Fibroblast of skin of right quadriceps (primary cell): ENCODE data around the gene TMEM178A.

Experiments used
- DNase-seq: peaks from one replicate; pipeline ENCODE4 v3.0.0-alpha.2; 2013

The TMEM178A gene

DNA sequence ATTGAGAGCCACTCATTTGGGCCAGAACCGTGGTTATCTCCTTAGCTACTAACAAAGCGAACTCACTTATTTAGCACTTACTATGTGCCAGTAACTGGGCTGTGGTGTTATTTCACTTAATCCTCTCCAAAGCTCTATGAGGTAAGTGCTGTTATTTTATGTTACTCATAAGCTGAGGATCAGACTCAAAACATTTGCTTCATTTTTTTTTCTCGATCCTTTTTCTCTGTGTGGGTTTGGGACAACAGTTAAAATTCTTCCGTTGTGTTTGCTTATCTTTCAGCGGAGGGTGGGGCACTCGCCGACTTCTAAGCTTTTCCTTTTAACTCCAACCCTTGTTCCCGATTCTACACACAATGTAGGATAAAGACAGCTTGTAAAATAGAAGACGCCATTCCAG lies 52.8 kb downstream of the TMEM178A start:
- no peak for DNase-seq

DNA sequence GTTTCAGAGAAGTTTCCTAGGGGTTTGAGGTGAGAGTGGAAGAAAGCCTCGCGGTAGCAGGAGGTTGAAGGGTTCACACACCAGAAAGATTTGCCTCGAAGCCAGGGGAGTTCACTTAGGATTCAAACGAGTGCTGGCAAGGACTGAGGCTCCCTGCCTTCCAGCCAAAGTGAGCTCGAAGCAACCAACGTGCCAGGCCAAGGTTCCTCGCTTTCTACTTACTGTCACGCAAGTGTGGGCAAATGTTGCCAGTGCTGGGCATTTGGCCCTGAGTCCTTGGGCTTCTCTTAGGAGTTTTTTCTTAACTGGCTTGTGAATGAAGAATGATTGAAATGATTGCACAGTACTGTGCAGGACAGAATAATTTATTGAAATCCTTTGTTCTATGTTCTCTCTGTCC lies 53.6 kb downstream of the TMEM178A start:
- DNase-seq = no peak

DNA sequence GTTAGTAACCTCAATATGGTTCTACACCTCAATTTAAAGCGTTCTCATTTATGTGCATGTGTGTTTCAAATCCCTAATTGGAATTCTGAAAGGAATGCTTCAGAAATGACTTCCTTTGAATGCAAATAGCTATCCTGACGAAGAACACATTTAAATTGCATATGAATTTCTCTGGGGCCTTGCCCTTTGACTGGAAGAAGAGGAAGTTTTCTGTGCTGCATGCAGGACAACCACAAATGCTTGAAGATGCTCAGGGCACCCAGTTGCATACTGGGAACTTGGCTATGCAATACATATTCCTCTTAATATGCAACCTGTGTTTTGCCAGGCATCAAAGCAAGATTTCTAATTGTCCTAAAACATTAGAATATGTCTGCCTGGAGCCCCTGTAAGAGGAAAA lies 55.3 kb downstream of the TMEM178A start:
- DNase-seq = no peak

DNA sequence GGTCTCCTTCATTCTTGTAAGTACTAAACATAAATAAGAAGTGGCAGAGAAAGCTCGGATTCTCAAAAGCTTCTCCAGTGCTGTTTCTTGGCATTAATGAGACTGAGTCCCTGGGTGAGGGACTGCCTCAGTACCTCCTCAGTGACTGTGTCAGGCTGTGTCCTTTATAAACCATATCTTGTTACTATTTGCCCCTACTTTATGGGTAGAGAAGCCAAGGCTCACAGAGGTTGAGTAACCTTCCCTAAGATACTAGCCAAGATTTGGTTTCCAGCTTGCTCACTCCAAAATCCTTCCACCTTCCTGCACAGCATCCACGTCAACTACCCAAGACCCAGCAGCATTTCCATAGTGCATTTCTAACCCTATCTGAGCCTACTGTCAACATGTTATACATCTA lies 57.8 kb downstream of the TMEM178A start:
- DNase-seq = no peak

DNA sequence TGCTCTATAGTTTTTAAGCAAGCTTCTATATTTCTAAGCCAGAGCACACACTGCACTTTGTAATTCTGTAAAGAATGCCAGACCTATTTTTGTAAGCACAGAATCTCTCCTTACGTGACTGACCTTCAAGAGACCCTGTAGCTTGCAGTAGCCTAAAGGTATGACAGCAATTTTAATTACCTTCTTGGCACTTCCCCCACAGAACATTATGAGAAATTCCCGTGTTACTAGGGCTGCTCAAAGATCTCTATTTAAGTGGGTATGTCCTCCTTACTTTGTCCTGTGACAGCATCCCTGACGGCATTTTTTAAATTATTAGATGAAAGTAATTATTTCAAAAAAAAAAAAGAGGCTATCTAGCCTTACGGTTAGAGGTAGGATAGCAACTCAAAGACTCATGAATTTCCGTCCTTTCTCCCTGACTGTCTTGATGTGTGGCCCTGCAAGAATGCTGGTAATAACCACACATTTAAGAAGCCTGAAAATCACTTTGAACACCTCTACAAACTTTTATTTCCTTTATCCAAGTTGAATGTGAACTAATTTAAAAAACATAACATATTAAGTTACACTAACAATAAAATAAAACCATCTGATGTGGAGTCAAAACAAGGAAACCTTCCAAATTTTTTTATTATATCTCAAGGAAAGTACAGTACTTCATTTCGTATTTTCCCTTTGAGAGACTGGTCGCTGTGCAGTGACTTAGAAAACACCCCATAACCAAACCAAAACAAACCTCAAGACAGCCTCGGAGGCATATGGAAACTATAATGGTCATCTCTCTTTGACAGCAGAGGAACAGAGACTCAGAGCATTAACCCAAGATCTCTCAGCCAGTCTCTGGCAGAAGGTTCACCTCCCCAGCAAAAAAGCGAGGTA lies 58.5 kb downstream of the TMEM178A start:
- peak; percentile 67 for DNase-seq

DNA sequence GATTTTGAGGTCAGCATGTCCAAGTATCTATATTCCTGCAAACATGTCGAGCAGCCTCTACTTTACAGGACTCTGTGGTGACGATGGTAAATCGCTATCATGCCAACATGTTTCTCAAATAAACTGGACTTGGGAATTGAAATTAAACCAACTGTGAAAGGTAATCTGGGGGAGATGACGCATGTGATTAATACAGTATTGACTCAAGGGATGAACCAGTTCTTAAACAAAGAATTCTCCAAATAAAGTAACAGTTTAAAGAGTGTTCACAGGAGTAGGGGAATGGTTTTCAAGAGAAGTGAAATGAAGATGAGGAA lies 59.1 kb downstream of the TMEM178A start:
- DNase-seq = no peak

DNA sequence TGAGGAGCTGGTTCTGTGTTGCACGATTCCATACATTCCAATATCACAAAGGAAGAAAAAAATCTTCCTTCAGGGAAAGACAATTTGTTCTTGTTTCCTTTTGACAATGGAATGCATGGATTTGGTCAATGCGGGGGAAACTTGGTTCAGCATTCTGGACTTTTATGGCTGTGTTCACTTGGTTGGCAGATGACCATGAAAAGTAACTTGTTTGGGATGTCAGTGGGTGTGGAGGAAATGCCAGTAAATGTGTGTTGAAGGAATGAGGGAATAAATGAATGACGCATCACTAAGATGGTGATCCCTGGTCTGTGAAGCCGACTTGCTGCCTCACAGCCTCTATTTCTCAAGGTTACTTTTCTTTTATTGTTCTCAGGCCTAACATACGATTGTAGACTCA lies 59.7 kb downstream of the TMEM178A start:
- DNase-seq = peak; percentile 77

DNA sequence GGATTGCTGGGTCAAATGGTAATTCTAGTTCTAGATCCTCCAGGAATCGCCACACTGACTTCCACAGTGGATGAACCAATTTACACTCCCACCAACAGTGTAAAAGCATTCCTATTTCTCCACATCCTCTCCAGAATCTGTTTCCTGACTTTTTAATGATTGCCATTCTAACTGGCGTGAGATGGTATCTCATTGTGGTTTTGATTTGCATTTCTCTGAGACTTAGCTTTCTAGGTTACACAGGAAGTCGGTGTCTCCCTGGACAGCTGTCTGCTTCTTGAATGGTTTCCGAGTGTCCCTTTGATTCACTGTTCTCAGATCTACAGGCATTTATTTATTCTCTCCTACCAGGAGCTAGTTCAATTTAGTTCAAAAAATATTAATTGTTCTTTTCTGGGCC lies 62.4 kb downstream of the TMEM178A start:
- DNase-seq = peak; percentile 25

DNA sequence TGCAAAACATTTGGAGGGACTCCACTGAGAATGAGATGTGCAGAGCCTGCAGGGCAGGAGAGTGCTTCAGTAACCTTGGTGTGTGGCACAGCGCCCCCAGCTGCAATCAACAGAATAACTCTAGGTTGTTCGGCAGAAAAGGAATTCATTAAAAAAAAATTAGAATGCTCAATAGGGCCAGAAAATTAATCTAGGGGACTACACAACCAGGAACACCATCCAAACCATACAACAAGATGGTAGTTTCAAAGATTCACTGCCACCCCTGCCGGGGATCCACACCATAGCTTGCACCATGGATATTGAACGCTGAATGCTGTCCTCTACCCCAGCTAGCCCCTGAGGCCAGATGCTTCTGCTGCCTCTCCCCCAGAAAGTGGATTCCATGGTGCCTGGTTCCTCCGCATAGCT lies 63.2 kb downstream of the TMEM178A start:
- DNase-seq = peak; percentile 22

DNA sequence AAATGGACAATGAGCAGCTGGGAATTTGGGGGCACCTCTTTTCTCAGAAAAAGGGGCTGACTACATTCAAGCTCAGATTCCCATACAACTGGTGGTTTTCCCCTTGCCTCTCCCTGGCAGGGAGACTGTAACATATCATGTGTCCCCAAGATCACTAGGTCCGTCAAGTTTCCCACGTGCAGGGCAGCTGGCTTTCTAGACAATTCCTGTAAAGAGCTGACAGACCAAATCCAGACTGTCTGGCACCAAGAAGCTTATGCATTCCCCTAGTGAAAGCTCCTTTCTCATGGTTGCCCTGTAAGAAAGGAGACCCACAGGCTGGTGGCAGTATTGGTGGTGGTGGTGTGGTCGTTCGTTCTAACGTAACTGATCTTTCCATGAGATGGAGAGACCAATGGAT lies 64.6 kb downstream of the TMEM178A start:
- DNase-seq = no peak

DNA sequence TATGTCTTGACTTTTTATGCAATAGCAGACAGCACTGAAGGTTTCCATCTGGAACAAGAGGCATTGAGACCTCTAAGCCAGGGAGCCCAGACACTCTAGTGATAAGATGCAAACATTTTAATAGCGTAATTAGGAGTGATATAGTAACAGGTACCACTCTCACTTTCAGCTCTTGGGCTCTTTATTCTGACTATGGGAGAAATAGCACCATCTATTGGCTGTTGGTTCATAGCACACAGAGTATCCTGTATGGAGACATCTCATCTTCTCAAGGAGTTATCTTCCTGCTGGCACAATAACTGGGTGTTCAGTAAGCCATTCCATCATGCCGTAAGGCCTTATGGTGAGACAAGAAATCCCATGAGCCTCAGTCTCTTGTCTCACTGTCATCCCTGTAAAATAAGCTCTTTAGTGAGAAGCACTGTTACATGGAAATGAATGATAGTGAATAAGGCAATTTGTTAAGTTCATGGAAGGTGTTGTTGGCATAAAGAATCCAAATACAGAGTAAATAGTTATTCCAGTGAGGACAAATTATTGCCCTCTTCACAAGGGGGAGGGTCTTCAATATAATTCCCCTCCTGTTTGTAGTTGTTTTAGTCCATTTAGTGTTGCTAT lies 65.1 kb downstream of the TMEM178A start:
- peak; percentile 22 for DNase-seq

DNA sequence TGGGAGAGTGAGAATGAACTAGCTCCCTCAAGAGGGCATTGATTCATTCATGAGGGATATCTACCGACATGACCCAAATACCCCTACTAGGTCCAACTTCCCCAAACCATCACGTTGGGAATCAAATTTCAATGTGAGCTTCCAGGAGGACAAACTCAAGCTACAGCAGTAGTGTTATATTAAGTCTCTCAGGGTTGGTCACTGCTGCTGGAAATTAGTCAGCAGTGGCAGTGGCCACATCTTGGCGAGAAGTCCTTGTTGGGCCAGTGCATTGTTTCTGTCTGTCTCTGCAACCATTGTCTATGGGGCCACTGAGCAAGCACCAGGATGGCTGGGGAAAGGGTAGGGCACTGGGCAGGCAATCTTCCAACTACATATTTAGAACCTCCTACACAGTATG lies 65.8 kb downstream of the TMEM178A start:
- DNase-seq = no peak

DNA sequence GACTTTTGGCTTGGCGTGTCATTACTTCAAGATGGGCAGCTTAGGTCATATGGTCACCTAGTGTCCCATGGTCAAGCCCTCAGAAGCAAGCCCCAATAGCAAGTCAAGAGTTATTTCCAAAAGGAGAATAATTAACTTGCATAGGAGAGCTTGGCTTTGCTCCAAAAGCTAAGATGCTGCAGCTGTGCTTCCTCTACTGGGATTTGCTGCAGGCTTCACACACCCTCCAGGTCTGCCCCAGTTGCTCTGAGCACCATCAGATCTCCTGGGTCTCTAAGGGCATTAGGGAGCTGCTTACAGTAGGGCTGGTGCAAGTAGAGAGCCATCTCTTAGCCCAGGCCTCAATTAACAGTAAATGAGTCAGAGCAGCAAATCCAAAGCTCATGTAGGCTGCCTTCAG lies 66.8 kb downstream of the TMEM178A start:
- DNase-seq = no peak

DNA sequence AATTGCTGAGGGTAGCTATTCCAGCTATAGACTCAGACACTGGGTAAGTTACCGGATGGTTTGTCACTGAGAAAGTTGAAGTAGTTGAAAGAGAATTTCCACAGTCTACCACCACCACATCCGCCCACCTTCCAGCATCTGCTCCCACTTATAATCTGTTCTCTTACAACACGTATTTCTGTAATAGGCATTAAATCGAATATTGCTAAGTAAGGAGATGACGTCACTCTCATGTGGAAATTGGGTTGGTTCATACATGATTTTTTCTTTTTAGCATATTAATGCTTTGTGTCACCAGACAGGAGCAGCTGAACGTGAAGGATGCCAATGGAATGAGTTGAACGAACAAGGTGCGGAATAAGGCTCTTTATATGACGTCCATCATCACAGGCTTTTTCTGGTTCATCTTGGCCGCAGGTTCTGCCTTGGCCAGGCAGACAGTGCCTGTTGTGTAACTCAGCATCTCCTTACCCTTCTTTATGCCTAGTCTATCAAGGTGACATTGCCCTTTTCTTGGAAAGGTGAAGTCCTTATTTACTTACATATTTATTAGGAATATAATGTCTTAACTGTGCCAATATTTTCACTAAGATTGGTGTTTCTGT lies 67.5 kb downstream of the TMEM178A start:
- peak; percentile 72 for DNase-seq

DNA sequence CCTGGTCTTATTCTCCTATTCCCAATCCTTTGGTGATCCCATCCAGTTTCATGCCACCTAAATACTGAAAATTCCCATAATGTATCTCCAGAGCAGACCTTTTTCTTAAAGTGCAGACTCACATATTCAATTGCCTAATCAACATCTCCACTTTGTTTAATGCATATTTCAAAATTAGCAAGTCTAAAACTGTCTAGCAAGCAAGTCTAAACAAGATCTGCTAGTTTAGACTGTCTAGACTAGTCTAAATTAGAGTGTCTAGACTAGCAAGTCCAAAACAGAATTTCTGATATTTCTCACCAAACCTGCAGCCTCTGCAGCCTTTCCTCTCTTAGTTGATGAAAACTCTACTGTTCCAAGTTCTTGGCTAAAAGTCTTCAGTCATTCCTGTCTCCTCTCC lies 68.7 kb downstream of the TMEM178A start:
- DNase-seq = no peak

DNA sequence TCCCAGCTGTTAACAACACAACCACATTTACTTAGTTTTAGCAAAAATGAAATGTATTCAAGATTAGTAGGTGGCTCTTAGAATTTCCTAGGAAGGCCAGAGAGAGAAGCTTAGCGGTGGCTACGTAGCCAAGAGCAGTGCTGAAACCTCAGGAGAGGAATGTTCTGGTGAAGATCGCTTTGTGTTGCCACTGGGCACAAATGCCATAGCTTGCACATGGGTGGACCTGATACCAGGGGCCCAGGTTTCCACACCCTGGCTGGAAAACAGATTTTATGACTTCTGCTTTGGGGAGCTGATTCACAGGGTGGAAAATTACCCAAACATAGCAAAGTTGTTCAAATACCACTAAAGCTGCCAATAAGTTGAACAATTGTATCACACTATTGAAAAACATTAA lies 69.9 kb downstream of the TMEM178A start:
- no peak for DNase-seq

DNA sequence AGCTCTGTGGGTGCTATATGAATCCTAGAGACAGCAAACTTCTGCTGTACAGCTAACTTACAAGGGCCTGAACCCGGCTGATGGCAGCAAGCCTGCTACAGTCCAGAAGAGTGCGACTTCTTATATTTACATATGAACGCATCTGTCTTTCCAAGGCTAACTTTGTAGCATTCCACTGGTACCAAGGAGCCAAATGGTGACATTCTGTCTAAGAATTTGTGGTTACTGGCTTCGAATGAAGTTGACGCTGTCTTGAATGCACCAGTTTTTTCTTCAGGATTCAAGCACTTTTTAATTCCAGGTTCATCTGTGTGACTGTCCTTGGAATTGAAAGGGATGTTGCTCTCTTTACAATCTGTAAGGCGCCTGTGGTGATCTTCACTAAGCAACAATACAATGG lies 70.9 kb downstream of the TMEM178A start:
- DNase-seq = peak; percentile 92

DNA sequence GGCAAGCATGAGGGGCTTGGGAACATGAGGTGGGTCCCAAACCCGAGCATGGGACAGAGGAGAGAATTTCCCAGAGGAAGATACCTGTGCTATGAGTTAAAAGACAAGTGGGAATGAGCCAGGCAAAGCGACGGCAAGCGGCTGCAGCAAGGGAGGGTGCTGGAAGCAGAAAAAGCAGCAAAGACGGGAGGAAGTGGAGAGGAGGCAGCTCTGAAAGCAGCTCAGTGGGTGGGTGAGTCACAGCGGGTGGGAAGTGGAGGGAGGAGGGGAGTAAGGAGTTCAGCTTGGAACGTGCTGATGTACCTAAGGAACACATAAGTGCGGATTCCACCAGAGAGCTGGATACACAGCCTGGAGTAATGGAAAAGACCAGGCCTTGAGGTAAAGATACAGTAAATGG lies 71.9 kb downstream of the TMEM178A start:
- peak; percentile 86 for DNase-seq

DNA sequence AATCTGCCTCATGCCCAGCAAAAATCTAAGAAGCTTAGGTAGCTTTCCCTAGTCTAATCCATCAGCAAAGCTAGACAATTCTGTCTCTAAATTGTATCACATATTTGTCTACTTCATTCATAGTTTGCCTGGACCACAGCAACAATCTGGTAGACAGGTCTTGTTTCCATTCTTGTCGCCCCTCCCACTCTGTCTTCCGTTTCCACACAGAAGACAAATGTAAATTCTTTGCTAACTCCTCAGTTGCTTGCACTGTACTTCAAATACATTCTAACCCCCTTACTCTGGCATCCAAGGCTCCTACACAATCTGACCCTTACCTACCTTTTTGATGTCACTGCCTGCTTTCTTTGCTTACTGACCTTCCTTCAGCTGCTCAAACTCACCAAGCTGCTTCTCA lies 73.2 kb downstream of the TMEM178A start:
- DNase-seq = peak; percentile 28

DNA sequence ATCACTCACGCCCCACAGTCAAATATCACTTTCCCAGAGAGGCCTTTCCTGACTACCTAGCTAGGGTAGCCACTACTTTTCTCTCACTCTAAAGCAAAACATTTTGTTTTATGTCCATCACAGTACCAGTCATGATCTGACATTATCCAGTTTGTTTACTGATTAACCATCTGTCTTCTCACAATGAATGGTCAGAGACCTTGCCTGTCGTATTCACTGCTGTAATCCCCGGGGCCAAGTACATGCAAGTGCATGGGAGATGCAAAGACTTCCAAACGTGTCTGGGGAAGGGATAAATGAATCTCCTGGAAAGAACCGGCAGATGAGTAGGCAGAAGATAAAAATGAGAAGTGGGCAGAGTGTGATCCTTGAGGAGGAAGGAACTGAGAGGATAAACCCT lies 73.7 kb downstream of the TMEM178A start:
- no peak for DNase-seq

DNA sequence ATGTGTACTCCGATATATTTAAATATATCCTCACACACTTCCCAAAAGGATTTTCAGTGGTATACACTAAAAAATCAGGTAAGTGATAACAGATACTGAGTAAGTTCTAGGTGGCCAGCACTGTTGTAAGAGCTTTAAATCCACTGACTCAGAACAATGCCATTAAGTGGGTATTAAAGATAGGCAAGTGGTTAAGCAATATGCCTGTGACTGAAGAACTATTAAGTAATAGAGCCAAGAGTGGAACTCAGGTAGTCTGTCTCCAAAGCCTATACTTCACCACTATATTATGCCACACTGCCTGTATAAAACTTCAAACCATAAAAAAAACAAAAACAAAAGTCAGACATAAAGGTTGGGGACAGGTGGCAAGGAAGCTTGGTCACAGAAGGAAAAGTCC lies 76.2 kb downstream of the TMEM178A start:
- no peak for DNase-seq

DNA sequence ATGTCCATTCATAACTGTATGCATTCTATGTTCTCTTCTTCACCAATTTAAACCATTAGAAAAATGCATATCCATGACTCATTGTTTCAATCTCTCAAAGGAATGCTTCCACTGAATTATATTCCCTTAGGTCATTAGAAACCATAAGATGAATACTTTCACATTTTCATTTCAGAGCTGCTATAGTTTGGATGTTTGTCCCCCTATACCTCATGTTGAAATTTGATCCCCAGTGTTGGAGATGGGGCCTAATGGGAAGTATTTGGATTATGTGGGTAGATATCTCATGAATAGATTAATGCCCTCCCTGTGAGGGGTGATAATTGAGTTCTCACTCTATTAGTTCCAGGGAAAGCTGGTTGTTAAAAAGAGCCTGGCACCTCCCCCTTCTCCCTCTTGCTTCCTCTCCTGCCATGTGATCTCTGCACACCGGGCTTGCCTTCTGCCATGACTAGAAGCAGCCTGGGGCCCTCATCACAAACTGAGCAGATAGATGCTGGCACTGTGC lies 77.6 kb downstream of the TMEM178A start:
- peak; percentile 84 for DNase-seq

DNA sequence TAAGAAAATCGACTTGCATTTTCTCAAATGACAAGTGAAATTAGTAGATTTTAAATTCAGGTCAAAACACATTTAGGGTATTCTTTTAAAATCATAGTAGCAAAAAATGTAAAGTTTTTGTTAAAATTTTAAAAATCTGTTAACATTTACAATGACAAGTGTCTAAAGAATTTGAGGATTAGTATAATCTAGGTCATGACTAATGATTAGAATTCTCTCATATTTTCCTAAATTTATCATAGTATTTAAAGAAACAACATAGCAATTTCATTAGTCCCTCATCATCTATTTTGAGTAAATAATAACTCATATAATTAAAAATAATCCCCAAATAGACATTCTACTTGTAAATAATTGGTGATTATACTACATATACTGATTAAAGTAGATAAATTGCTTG lies 89.7 kb downstream of the TMEM178A start:
- no peak for DNase-seq

DNA sequence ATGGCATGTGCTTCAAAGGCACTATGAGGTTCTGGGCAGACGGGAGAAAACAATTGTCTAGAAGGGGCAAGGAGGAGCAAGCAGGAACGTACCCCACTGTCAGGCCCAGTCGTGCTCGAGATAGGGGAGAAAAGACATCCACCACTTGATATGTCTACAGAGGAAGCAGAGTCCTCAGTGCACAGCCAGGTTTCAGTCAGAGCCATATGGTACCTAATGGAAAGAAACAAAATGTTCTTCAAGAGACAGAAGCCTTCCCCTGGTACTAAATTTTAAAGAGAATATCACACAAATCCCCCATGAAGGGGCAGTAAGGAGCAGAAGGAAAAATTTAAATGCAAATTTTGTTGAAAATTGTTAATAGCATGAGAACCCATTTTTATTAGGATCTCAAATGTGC lies 91.4 kb downstream of the TMEM178A start:
- DNase-seq = no peak
